ENCODE data around the gene N4BP2.
"Not testable (repeated sequence)": the region's sequence is repeated elsewhere in the genome, so short reads cannot be mapped to it uniquely, and the experiment has no call there.

The N4BP2 gene

GRCh38 chr4:40086421-40086820 is 29.8 kb downstream of the N4BP2 start:
- H3K4me3 ChIP-seq (ENCODE audit: control insufficient read depth, low read depth, low read length) = no peak overlapping the region
- TF ChIP-seq CTCF (conservative IDR thresholded peaks at IDR 0.05; ENCODE audit: control insufficient read depth, insufficient read depth, low read depth, low read length) = no peak
- DNase-seq (ENCODE audit: low read depth) = no peak

- H3K4me3 ChIP-seq (ENCODE audit: control insufficient read depth, low read depth, low read length) = no peak overlapping the region
- no peak for DNase-seq (ENCODE audit: low read depth)
- no peak for TF ChIP-seq CTCF (conservative IDR thresholded peaks at IDR 0.05; ENCODE audit: control insufficient read depth, insufficient read depth, low read depth, low read length)
Measured at GRCh38 chr4:40087799-40088366, 31.2 kb downstream of the N4BP2 start.

GRCh38 chr4:40093400-40093799 is 36.8 kb downstream of the N4BP2 start:
- not testable (repeated sequence) for DNase-seq (ENCODE audit: low read depth); H3K4me3 ChIP-seq (ENCODE audit: control insufficient read depth, low read depth, low read length)

GRCh38 chr4:40099010-40099409 is 42.4 kb downstream of the N4BP2 start:
- H3K4me3 ChIP-seq (ENCODE audit: control insufficient read depth, low read depth, low read length) = no peak overlapping the region
- DNase-seq (ENCODE audit: low read depth) = no peak
- TF ChIP-seq CTCF (conservative IDR thresholded peaks at IDR 0.05; ENCODE audit: control insufficient read depth, insufficient read depth, low read depth, low read length) = no peak

GRCh38 chr4:40107150-40107549 is 50.5 kb downstream of the N4BP2 start:
- not testable (repeated sequence) for DNase-seq (ENCODE audit: low read depth)

GRCh38 chr4:40112027-40112792 is 55.6 kb downstream of the N4BP2 start:
- no peak for DNase-seq (ENCODE audit: low read depth)
- no peak overlapping the region for H3K4me3 ChIP-seq (ENCODE audit: control insufficient read depth, low read depth, low read length)
- no peak for TF ChIP-seq CTCF (conservative IDR thresholded peaks at IDR 0.05; ENCODE audit: control insufficient read depth, insufficient read depth, low read depth, low read length)

More at GRCh38 chr4:40107150-40107549, 50.5 kb downstream of the N4BP2 start:
- H3K4me3 ChIP-seq (ENCODE audit: control insufficient read depth, low read depth, low read length) = not testable (repeated sequence)

- no peak for DNase-seq (ENCODE audit: low read depth)
- TF ChIP-seq CTCF (conservative IDR thresholded peaks at IDR 0.05; ENCODE audit: control insufficient read depth, insufficient read depth, low read depth, low read length) = no peak
- H3K4me3 ChIP-seq (ENCODE audit: control insufficient read depth, low read depth, low read length) = no peak overlapping the region
Measured at GRCh38 chr4:40114206-40114605, 57.6 kb downstream of the N4BP2 start.

- no peak for TF ChIP-seq CTCF (conservative IDR thresholded peaks at IDR 0.05; ENCODE audit: control insufficient read depth, insufficient read depth, low read depth, low read length)
- no peak for DNase-seq (ENCODE audit: low read depth)
- H3K4me3 ChIP-seq (ENCODE audit: control insufficient read depth, low read depth, low read length) = no peak overlapping the region
Measured at GRCh38 chr4:40118861-40119260, 62.2 kb downstream of the N4BP2 start.

All from fibroblast of mammary gland (primary cell).